NK-92 (cell line): ENCODE measurements around the gene MESD.

ENCODE experiments used
- DNase-seq: peaks from one replicate; lab custom pipeline; 2025; ENCODE audit not compliant: unreplicated experiment; lab: John Stamatoyannopoulos, UW

Gene MESD

DNA sequence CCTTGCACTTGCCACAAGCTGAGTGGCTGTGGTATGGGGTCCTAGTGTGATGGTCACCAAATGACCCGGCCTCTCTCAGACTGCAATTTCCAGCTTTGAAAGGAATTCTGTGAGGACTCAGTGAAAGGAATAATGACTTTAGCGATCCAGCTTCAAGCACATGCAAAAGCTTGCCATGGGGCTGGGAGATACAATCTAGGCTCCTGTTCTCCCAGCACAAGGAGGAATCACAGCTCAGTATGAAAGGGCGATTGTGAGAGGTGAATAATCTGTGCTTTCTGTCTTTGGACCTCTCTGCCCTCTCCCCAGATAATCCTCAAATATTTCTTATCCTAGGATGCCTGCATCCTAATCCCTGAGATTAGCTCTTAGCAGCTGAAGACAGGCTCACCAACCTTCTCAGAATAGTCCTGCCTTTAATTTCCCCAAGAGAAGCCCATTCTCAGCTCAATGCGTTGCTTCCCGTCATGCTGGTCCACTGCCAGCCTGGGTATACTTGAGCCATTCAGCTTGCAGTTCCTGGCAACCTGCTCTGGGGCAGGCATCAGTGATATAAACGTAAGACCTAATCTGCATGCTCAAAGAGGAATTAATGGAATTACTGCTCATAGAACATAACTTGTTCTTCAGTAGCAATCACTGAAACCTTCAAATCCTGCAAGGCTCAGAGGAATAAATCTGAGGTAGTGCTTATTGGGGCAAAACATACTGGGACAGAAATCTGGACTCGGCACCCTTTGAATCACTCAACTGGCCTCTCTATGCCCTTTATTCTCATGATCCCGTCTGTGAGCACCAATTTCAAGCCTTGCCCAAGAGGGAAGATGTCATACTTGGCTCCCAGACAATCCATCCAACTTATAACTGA is 26.2 kb upstream of the MESD start:
- no peak for DNase-seq

DNA sequence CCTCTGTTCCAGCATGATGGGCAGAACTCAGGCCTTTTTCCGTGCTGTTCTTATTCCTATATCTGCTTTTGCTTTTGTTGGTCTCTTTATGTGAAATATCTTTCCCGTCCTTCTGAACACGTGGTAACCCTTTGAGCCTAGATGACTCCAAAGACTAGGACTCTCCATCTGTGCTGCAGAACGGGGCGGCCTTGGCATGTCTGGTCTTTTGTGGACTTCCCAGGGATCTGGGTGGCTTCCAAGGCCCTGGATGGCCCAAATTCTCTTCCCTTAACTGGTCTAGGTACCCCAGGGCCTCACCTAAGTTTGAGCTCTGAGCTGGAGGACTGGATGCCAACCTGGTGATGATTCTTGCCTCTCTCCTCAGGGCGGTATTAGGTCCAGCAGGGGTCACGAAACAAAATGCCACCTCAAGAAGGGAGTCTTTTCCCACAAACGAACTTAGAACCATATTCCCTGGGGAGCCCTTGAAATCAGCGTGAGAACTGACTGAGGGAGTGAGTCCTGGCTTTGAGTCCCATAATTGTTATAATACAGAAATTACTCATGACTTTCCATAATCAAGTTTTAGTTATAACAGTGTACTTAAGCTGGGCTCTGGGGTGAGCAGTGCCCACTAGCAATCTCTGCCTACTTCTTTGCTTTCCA is 25.0 kb upstream of the MESD start:
- no peak for DNase-seq

DNA sequence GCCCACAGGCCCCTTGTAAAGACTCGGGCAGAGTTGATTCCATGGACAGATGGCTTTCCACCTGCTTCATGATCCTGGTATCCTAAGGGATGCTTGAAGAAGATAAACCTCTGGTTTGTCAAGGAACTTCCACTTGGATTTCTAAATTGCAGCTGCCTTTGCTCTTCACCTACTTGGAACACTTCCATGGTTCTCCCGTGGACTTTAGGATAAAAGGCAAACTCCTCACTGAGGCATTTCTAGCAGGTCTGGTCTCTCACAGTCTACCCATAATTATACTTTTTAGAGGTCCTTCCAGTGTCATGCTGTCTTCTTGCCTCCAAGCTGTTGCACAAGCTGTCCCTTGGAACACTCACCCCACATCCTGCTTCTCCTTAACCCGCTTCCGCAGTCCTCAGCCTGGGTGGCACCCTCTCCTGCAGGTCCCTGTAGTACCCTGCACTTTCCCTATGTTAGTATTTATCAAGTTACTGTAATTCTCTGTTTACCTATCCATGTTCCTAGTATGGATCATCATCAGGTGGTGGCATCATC is 23.8 kb upstream of the MESD start:
- no peak for DNase-seq

DNA sequence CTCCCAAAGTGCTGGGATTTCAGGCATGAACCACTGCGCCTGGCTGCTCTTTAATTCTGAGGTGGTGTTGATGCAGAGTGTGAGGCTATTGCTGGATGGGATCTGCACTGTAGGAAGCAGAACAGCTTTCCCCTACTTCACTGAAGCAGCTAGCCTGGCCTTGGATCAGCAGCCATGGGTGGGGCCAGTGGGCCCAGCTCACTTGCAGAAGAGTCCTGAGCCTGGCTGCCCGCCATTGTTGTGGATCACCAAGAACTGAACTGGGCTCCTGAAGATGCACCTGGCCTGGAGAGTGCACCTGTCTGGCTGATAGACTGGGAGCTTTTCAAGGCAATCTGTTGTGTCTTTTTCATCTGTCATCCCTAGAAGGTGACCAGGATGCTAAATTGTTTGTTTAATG is 23.0 kb upstream of the MESD start:
- DNase-seq: no peak

DNA sequence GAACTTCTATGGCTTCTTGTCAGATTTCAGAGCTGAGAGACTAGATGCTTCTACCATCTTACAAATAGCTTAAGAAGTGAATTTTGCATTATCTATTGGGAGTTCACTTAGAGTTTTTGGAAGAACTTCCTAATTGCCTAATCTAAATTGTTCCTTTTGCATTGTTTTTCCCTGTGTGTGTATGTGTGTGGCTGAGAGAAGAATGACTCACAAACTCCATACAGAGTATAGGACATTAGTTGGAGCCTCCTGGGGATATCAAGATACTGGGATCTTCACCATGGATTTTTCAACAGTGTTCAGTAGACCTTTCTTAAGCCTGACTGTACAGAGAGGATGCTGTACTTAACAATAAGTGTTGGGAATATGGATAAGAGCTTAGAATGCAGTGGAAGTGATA is 22.0 kb upstream of the MESD start:
- no peak for DNase-seq

DNA sequence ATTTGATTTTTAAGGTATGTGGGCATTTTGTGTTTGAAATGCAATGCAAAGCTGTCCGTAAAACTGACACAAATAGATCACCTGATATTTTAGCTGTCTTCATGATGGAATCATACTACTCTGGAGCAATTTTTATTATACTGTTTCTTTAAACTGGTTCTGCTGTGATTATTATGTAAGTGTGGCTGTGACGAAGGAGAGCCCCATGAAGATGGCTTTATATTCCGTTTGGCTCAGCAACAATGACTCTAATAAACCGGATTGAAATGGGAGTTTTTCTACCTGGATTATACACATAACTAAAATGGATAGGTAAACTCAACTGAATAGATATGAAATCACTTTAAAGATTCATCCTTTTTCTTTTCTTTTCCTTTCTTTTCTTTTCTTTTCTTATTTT is 20.5 kb upstream of the MESD start:
- no peak for DNase-seq

DNA sequence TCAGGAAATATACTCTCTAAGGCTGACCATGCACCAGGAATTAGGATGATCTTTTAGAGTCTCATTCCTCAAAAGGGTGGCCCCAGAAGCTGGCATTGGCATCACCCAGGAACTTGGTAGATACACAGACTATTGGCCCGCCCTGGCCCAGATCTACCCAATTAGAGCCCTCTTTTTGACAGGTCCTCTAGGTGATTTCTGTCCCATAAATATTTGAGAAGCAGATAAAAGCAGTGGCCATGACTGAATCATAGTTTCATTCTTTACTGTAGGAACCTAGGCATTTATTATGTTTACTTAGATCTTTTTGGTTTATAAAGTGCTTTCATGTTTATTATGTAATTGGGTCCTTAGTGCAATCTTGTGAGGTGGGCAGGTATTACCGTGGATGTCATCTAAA is 18.7 kb upstream of the MESD start:
- DNase-seq: no peak

DNA sequence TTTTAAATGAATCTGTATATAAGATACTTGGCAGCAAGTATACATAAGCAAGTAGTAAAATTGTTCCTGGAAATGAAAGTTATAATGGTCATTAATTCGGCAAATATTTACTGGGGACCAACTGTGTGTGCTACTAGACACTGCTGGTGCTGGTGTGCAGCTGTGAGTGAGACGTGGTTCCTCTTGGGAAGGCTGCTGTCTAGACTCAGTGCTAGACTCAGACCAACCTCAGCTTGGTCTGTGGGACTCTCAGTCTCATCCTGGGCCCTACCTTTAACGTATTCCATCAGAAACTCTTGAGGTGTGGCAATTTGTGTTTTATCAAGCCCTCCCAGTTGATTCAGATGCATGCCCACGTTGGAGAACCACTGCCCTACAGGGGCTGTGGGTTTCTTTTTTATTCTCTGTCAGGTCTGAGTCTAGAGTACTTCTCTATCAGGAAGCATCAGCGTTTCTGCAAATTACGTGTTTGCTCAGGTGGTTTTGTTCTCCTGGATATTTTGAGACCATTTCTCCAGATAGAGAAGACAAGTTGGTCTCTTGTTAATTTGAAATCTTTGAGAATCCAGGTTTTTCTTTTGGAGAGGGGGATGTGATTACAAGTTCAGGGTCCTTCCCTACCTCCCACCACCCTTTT is 17.9 kb upstream of the MESD start:
- no peak for DNase-seq

DNA sequence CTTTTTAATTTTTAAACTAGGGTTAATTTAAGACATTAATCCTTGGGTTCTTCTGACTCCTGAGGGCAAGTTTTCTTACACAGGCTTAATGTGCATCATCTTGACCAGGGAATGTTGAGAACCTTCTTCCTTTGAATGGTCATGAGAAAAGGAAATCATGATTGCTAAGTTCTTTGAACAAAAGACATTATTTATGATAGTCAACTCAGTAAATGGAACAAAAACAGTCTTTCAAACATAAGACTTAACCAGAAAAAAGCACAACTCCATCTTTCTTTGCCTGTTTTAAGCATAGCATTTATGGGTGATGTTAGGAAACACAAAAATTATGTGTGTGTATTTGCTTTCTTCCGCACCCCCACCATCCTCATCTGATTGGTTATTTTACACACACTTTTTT is 16.5 kb upstream of the MESD start:
- DNase-seq: no peak

DNA sequence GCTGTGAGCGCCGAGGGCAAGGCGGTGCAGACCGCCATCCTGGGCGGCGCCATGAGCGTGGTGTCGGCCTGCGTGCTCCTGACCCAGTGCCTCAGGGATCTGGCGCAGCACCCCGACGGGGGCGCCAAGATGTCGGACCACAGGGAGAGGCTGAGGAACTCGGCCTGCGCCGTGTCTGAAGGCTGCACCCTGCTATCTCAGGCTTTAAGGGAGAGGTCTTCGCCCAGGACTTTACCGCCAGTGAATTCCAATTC is 13.4 kb upstream of the MESD start:
- no peak for DNase-seq

DNA sequence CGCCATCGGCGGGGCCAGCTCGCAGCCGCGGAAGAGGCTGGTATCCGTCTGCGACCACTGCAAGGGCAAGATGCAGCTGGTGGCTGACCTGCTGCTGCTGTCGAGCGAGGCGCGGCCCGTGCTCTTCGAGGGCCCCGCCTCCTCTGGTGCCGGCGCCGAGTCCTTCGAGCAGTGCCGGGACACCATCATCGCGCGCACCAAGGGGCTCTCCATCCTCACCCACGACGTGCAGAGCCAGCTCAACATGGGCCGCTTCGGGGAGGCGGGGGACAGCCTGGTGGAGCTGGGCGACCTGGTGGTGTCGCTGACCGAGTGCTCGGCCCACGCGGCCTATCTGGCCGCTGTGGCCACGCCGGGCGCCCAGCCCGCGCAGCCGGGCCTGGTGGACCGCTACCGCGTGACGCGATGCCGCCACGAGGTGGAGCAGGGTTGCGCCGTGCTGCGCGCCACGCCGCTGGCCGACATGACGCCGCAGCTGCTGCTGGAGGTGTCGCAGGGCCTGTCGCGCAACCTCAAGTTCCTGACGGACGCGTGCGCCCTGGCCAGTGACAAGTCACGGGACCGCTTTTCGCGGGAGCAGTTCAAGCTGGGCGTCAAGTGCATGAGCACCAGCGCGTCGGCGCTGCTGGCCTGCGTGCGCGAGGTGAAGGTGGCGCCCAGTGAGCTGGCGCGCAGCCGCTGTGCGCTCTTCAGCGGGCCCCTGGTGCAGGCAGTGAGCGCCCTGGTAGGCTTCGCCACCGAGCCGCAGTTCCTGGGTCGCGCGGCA is 12.9 kb upstream of the MESD start:
- no peak for DNase-seq

DNA sequence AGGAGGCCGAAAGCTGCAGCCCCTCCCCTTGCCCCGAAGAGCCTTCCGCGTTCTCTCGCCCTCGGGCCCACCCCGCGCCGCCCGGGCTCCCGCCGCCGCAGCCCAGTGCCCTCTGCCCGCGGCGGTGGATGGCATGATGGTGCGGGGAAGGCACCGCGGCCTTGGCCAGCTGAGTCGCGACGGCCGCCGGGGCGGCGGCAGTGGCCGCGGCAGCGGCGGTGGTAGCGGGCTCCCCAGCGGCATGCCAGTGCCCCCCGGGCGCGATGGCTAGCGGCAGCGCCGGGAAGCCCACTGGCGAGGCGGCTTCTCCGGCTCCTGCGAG is 12.4 kb upstream of the MESD start:
- DNase-seq: no peak

DNA sequence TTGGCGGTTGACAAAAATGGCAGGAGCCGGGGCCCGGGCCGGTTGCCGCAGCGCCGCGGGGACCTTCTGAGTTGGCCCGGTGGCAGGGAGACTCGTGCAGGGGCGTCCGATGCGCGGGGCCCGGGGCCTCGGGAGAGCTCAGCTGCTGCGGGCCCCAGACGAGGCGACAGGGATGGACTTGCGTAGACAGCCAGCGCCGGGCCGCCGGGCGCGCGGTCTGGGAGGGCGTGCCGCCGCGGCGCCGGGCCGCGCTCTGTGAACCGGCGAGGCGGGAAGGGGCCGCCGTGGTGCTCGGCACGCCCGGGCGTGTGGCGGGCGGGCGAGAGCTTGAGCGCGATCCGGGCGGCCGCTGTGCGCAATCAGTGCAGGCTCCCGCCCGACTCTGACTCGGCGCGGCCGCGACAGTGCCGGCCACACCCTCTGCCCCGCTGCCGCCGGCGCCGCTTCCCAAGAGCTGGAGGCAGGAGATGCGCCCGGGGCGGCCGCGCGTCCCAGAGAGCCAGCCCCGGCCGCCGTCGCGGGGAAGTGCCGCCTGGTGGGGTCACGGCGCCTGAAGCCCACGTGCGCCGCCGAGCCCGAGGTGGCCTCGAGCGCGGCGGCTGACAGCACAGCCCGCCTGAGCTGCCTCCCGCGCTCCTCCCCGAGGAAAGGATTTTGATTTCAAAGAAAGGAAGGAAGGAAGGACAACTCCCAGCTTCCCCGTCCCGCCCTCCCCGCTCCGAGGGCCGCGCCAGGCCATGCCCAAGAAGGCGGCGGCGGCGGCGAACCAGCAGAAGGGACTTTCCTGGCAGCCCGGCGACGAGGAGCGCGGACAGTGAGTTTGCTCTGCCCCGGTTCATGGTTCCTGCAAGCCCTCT is 11.8 kb upstream of the MESD start:
- DNase-seq: no peak

DNA sequence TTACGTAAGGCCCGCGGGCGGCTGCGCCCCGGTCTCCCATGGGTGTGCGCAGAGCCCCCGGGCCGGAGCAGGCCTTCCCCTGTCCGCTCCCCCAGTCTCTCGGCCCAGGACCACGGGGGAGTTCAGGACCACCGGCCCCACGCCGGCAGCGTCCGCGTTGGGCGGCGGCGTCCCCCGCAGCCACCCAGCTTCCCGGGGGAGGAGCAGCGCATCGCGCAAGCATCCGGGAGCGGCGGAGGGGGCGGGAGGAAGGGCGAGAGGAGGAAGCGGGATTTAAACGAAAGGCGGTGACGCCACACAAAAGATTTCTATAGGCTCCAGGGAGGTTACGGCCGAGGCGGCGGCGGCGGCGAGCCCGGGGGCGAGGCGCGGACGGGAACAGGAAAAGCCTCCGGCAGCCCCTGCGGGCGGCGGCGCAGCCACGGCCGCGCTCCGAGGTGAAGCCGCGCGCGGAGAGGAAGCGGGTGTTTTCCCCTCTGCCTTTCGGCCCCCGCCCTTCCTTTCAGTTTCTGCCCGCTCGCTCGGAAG is 11.1 kb upstream of the MESD start, which contains the start of gene TLNRD1:
Gene TLNRD1 (plus strand): TSS at position 300 of the 528 bp plus-strand sequence. CDS start 1,349 bp downstream, outside the sequence.
- no peak for DNase-seq

DNA sequence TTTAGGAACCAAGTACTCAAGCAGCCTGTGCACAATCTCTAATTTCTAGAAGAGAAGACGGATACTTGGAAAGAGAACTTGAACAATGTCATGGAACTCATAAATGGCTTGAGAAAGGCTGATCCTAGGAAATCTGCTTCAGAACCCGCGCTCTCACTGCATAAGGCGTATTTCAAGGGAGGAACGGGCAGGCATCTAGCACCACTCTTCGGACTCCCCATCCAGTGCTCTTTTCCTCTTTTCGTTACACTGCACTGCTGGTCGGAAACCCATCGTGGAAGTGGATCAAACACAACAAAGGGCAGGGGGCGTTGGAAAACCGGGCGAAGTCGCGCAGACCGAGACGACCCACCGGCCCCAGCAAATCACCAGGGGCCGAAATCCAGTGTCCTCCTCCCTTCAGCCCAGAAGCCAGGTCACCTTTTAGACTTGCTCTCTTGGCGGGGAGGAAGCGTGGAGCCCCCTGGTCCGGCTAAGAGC is 10.6 kb upstream of the MESD start:
- DNase-seq: no peak

DNA sequence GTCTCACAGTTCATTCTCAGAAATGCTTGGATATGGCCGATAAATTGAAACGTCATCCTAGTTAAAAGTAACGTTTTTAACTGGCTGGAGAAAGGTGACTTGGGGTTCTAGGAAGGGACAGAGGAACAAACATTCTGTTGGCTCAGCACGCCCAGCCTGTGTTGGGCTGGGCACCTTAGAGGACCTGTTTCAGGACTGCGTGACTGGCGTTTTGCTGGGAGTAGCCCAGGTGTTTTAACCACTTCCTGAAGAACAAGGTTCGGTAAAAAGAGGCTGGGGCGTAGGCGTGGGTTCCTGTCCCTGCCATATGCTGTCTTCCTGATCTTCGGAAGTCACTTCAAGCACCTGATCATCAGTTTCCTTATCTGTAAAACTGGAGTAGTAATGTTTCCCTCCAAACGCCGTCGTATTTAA is 10.0 kb upstream of the MESD start:
- no peak for DNase-seq

DNA sequence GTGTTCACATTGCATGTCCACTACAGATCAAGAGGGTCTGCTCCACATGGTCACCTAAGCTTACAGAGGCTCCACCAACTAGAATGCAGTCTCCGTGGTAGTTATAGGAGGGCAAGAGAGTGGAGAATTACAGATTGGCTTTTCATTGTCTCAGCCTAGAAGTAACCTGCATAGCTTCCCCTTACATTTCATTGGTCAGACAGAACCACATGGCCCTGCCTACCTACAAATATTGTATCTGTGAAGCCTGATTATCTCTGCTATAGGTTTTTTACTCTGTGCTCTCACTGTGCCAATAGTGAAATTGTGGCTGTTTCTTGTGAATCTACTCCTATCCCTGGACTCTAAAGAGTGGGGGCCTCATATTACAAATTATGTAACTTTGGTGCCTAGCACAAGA is 8.6 kb upstream of the MESD start:
- DNase-seq: no peak

DNA sequence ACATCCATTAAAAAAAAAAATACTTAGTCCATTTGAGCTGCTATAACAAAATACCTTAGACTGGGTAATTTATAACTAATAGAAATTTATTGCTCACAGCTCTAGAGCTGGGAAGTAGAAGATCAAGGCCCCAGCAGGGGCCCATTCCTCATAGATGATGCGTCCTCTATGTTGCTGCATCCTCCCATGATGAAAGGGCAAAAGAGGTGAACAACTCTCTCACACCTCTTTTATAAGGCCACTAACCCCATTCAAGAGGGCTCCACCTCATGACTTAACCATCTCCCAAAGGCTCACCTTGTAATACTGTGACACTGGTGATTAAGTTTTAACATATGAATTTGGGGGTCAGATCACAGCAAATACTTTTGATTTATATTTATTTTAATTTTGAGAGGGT is 8.1 kb upstream of the MESD start:
- no peak for DNase-seq

DNA sequence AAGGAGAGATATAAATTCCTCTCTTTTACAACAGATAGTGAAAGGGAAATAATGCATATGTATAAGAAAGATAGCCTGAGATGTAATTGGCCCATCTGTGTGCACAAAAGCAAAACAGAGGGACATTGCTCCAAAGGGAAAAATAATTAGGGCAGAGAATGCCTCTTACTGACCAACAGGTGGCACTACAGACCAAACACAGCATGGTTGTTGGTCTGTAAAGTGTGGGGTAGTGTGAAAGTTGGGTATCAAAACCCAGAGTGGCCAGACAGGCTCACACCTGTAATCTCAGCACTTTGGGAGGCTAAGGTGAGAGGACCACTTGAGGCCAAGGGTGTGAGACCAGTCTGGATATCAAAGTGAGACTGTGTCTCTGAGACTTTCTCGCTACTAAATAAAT is 6.6 kb upstream of the MESD start:
- DNase-seq: no peak

DNA sequence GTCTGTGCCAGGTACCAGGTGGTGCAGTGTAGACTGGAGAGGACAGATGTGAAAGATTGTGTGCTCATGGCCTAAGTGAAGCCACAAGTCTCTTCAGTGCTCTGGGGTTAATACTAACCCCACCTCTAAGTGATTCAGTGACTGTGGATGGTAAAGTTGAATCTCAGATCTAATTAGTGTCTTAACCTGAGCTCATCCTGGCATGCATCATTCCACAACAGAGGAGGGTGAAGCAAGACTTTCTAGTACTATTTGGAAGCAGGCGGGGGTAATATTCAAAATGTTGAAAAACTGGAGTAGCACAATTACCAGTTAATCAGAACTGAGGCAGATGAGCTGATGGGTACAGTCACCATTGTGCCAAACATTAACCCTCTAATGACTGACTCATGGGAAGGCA is 2.8 kb upstream of the MESD start:
- no peak for DNase-seq
